K562 (cell line): ENCODE results near the gene TMEM131.

ENCODE experiments used
- MXI1 ChIP-seq: IDR thresholded peaks from 2 replicates; pipeline ENCODE4 v1.6.1; 2011; ENCODE audit warnings: low read depth, mild to moderate bottlenecking, improper control_type of control experiment, low read length
- ZBTB8A ChIP-seq: fragments of 450-650 bp; IDR thresholded peaks from 2 replicates; pipeline ENCODE4 v1.6.1; 2018; ENCODE audit warnings: mild to moderate bottlenecking, moderate library complexity; ENCODE audit not compliant: partially characterized antibody

GRCh38 chr2:97983134-97983533 is 12.6 kb downstream of the TMEM131 start:
- TF ChIP-seq ZBTB8A (no peak), MXI1 (no peak)
